ENCODE results near the gene CSNK1D.

DNA sequence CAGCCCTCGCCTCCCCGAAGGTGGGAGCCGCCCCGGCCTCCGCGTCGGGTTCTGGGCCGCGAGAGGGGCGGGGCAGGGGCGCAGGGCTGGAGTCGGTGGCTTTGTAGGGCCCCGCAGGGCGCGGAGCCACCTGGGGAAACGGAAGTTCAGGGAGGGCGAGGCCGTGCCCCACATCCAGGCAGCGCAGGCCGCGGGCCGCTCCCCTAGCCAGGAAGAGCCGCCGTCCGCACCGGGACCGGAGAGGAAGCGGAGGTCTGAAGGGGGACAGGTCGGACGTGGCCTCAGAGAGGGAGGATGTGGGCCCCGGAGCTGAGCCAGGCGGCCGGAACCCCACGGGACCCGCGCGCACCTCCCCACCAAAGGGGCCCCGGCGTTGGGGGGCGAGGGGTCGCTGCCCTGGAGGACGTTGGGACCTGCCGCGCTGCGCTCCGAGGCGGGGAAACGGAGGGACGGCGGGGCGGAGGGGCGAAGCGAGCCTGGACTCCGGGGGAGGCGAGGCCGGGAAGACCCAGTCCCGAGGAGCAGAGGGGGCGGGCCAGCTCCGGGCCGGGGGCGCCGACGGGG, 45.1 kb downstream of the CSNK1D start:
- TF ChIP-seq, protein P1, sequence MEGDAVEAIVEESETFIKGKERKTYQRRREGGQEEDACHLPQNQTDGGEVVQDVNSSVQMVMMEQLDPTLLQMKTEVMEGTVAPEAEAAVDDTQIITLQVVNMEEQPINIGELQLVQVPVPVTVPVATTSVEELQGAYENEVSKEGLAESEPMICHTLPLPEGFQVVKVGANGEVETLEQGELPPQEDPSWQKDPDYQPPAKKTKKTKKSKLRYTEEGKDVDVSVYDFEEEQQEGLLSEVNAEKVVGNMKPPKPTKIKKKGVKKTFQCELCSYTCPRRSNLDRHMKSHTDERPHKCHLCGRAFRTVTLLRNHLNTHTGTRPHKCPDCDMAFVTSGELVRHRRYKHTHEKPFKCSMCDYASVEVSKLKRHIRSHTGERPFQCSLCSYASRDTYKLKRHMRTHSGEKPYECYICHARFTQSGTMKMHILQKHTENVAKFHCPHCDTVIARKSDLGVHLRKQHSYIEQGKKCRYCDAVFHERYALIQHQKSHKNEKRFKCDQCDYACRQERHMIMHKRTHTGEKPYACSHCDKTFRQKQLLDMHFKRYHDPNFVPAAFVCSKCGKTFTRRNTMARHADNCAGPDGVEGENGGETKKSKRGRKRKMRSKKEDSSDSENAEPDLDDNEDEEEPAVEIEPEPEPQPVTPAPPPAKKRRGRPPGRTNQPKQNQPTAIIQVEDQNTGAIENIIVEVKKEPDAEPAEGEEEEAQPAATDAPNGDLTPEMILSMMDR (IDR thresholded peaks at IDR 0.05), result no peak
- no peak for TF ChIP-seq EZH2 (IDR thresholded peaks at IDR 0.05; ENCODE audit: borderline replicate concordance, insufficient read depth, low read depth, low read length, poor library complexity, severe bottlenecking)

Measured in B cell (primary cell).